GM04503 (cell line): ENCODE measurements around the gene P2RY11.

ENCODE experiments used
- DNase-seq: peaks from one replicate; pipeline ENCODE4 v3.0.0-alpha.2; 2012; ENCODE audit warnings: low read depth

The P2RY11 gene

DNA sequence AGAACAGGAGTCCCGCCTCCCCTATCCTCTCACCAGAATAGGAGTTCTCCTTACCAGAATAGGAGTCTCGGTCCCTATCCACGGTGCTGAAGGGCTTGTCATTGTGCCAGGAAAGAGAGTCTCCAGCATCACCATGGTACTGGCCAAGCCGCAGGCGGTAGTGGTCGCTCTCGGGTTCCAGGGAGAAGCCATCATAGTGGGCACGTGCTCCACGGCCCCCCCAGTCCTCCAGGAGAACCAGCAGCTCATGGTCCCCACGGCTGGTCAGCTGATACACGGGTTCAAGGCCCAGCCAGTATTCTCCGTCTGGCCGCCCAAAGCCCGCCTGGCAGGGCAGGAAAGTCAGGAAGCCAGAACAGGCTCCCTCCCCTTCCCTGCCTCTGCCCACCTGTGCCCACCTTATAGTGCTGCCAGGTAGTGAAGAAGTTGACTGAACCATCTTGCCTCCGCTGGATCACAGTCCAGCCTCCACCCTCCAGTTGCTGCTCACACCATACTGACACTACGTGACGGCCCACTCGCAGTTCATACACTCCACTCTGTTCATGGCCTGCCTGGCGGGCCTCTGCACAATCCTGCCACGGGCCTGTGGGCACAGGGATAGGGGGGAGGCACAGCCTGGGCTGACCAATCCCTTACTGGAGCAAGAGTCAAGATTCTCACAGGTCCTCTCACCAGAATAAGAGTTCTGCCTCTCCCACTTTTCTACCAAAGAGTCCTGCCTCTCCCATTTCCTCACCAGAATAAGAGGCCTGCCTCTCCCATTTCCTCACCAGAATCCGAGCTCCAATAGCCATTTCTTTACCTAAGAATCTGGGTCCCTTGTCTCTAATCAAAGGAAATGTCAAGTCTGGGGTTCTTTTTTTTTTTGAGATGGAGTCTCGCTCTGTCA is 18.0 kb upstream of the P2RY11 start:
- no peak for DNase-seq

DNA sequence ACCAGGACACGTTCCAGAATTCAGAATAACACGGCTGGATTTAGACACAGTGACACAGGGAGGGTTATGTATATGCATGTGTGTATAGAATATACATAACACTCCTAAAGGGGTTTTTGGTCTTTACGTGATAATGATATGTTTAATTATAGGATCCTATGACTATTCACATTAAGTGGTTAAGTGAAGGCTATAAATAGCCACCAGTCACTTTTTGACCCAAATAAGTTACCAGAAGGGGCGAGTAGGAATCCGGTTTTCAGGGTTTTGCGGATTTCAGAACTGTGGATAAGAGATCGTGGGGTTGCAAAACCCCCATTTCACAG is 15.9 kb upstream of the P2RY11 start:
- DNase-seq, result no peak

DNA sequence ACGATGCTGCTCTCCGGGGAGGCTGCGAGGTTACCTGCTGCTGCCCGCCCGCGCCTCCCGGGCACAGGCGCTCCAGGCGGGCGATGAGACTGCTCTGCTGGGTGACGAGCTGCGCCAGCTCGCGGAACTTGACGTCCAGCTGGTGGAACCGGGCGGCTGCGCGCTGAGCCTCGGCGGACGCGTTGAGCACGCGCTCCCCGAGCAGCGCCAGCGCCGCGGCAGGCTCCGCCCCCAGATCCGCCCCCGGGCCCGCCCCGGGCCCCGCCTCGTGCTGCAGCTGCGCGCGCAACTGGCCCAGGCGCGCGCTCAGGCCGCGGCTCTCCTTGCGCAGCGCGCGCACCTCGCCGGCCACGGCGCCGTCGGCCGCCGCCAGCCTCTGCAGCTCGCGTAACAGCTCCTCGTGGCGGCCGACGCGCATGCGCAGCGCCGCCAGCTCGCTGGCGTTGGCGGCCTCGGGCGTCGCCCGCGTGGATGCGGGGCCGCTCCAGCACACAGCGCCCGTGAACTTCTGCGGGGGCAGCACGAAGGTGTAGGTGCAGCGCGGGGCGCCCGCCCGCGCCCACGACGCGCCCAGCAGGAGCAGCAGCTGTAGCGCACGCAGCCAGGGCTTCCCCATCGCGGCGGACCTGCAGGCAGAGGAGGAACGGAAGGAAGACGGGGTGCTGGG is 15.4 kb upstream of the P2RY11 start:
- no peak for DNase-seq

DNA sequence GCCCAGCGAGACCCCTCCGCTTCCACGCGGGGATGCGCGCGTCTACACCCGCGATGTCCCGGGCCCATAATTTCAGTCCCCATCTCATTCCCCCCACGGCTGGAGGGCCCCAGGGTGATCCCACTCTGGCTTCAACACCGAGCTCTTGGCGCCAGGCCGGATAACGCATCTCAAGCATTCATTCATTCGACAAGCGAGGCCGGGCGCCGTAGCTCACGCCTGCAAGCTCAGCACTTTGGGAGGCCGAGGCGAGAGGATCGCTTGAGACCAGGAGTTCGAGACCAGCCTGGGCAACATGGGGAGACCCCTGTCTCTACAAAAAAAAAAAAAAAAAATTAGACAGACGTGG is 14.9 kb upstream of the P2RY11 start:
- no peak for DNase-seq

DNA sequence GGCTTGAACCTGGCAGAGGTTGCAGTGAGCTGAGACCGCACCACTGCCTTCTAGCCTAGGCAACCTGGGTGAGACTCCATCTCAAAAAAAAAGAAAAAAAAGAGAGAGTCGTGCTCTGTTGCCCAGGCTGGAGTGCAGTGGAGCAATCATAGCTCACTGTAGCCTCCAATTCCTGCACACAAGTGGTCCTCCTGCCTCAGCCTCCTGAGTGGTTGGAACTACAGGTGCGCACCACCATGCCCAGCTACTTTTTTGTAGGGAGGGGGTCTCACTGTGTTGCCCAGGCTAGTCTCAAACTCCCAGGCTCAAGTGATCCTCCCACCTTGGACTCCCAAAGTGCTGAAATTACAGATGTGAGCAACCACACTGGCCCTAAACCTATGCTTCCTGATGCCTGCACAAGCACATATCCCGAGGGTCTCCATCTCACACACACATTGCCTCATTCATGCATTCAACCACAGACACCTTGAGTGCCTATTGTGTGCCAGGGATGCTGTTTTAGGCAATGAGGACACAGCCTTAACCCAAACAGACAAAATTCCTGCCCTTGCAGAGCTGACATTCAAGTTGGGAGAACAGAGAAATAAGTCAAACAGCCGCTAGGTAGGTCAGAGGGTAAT is 11.2 kb upstream of the P2RY11 start:
- DNase-seq, result no peak

DNA sequence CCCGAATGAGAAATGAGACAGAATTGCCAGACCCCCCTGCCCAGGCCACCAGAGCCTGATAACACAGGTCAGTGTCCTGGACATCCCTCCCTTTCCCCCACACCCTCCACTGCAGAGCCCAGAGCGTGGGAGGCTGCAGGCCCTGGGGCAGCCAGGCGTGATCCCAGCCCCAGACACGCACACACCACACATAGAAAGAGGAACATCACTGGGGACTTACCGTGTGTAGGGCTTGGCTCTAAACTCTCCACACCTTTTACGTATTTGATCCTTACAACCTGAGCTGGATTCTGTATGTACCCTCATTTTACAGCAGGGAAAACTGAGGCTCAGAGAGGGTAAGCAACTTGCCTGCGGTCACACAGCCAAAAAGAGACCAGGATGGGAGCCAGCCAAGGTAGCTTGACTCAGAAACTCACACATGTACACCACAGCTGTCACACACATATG is 8.7 kb upstream of the P2RY11 start:
- no peak for DNase-seq

DNA sequence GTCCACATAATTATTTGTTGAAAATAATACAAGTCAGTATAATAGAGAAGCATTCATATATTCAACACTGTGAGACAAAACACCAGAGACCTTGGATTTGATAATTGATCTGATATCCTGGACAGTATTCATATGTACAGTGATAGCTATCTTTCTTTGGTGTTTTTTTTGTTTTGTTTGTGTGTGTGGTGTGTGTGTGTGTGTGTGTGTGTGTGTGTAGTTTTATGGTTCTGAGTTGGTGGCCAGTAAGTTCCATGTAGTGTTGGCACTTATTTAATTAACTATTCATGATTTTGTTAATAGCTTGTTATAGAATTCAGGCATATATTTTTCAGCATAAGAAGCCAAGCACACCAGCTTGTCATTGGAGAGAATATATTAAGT is 7.4 kb upstream of the P2RY11 start:
- no peak for DNase-seq

DNA sequence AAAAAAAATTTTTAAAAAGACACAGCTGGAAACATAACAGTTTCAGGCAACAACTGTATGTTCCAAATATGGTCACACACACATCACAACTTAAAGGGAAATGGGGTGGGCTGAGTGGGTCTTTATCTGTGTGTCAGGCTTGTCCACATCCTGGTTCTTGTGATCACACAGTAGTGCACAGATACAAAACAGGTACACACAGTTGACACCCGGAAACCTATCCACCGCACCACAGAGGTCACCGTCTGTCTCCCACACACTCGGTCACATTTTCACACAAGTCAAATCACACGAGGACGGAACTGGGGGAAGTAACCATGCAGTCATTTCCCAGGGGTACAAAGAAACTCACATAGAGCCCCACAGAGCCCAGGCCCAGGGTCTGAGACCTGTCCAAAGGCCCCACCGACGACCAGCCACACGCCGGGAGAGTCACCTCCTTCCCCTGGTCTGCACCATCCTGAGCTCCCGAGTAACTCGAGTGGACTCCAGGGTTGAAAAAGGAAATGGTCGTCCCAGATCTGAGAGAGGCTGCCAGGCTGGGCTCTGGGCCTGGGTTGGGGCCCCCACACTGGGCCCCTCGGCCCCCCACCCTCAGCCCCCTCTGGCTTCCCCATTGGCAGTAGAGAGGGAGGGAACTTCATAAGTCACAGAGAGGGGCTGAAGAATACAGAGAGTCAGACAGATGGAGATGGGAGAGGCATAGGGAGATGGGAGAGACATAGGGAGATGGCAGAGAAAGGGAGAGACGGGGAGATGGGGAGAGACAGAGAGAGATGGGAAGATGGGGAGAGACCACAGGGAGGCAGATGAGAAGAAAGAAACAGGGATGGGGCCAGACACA is 6.6 kb upstream of the P2RY11 start:
- no peak for DNase-seq

DNA sequence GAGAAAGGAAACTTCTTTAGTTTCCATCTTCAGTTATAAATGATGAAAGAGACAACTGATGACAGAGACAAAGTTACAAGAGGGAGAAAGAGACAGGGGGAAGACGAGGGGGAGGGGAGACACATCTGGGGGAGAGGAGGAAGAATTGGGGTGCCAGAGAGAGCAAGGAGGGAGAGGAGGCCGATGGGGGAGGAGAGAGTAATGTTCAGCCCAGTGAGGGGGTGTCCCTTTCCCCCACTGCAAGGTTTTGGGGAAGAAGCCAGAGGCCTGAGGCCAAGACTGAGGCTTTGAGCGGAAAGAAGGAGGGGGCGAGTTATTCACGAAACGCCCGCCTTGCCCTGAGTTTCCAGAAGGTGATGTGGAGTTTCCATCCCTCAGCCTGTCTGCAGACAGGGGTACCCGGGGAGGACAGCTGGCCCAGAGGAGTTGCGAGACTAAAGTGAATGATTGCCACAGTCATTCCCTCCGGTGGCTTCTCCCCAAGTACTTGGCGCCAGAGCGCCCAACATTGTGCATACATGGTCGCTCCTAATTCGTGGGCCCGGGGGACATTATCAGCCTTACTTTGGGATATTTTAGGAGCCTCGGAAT is 5.9 kb upstream of the P2RY11 start:
- DNase-seq, result no peak

DNA sequence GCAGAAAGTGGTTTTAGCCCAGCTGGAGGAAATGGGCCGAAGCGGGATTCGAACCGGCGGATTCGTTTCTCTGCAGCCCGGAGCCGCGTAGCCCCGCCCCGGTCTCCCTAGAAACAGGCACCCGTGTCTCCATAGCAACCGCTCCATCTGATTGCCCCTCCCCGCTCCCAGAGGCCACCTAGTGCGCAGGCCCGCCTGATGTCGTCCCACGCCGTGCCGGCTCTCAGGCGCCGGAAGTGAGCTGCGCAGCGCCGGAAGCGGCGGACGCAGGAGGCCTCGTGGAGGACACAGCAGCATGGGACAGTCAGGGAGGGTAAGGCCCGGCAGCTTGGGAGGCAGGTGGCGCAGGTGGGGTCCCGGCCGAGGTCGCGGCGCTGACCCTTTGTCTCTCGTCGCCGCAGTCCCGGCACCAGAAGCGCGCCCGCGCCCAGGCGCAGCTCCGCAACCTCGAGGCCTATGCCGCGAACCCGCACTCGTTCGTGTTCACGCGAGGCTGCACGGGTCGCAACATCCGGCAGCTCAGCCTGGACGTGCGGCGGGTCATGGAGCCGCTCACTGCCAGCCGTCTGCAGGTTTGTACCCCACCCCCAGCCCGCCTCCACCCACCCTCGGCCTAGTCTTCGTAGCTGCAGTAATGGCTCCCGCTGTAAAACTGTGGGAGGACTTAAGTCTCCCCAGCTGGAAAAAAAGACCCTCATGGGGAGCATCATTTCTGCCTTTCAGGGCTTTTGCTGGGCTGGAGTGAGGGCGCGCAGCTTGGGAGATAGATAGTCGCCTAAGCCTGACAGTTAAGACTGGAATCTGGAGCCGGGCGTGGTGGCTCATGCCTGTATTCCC is 5.2 kb upstream of the P2RY11 start, which contains the start of gene PPAN:
Gene PPAN, plus strand, starts transcription at position 263 of the 837 bp plus-strand sequence. Its CDS starts 33 bp downstream, at position 296.
- peak; percentile 78 for DNase-seq

DNA sequence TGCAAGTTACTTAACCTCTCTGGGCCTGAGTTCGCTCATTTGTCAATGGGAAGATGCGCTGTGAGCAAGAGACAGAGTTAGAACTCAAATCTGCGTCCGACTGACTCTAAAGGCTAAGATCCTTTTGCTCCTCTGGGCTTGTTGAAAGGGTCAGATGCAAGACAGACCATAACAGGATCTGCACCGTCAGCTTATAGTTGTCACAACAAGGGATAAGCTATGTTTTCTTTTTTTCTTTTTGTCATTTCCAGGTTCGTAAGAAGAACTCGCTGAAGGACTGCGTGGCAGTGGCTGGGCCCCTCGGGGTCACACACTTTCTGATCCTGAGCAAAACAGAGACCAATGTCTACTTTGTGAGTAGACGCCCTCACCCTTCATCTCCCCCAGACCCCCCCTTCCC is 4.2 kb upstream of the P2RY11 start:
- DNase-seq, result no peak

DNA sequence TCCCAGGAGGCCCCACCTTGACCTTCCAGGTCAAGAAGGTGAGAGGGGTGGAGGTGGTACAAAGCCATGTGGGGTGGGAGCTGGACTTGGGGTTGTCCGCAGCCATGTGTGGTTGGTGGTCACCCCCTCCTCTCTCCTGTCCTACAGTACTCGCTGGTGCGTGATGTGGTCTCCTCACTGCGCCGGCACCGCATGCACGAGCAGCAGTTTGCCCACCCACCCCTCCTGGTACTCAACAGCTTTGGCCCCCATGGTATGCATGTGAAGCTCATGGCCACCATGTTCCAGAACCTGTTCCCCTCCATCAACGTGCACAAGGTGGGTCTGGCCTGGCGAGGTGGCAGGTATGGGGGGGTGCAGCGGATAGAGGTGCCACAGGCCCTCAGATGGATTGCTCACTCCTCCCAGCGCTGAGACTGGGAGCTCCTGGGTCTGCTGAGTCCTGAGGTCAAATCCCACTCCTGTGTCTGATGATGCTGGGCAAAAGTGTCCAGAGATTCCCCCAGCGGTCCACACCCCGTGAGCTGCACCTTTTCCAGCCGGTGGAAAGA is 3.6 kb upstream of the P2RY11 start:
- DNase-seq, result no peak

DNA sequence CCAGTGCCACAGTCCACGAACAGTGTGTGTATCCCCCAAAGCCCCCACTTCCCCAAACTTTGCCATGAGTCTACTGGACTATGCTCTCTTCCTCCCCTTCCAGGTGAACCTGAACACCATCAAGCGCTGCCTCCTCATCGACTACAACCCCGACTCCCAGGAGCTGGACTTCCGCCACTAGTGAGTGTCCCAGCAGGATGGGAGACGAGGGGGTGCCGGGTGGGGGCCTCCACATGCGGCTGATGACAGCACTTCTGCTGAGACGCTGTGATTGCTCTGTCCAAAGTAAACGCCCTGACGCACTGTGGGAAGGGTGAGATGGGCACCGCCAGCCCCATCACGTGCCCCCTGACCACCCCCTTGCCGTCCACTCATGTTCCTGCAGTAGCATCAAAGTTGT is 2.0 kb upstream of the P2RY11 start:
- DNase-seq, result no peak

DNA sequence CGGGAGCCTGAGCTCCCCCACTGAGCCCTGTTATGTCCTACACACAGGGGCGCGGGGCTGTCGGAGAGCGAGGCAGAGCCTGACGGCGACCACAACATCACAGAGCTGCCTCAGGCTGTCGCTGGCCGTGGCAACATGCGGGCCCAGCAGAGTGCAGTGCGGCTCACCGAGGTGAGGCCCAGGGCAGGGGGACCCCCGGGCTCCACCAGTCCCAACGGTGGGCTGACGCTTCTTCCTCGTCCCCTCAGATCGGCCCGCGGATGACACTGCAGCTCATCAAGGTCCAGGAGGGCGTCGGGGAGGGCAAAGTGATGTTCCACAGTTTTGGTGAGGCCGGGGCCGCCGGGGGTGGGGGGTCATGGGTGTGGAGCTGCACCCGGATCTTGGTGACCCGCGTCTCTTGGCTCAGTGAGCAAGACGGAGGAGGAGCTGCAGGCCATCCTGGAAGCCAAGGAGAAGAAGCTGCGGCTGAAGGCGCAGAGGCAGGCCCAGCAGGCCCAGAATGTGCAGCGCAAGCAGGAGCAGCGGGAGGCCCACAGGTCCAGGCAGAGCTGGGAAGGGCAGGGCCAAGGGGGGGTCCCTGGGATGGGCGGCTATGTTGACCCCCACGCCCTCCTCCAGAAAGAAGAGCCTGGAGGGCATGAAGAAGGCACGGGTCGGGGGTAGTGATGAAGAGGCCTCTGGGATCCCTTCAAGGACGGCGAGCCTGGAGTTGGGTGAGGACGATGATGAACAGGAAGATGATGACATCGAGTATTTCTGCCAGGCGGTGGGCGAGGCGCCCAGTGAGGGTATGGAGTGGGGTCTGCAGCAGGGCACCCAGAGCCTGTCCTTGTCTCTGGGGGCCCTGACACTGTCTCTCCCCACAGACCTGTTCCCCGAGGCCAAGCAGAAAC is 1.2 kb upstream of the P2RY11 start:
- no peak for DNase-seq

DNA sequence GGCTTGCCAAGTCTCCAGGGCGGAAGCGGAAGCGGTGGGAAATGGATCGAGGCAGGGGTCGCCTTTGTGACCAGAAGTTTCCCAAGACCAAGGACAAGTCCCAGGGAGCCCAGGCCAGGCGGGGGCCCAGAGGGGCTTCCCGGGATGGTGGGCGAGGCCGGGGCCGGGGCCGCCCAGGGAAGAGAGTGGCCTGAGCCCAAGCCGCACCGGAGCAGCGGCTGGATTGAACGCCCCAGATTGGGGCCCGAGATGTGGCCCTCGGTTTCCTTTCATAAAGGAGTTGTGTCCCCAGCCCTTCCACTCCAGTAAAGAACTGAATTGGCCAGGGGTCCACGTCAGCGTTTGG is 548 bp upstream of the P2RY11 start:
- DNase-seq, result no peak

DNA sequence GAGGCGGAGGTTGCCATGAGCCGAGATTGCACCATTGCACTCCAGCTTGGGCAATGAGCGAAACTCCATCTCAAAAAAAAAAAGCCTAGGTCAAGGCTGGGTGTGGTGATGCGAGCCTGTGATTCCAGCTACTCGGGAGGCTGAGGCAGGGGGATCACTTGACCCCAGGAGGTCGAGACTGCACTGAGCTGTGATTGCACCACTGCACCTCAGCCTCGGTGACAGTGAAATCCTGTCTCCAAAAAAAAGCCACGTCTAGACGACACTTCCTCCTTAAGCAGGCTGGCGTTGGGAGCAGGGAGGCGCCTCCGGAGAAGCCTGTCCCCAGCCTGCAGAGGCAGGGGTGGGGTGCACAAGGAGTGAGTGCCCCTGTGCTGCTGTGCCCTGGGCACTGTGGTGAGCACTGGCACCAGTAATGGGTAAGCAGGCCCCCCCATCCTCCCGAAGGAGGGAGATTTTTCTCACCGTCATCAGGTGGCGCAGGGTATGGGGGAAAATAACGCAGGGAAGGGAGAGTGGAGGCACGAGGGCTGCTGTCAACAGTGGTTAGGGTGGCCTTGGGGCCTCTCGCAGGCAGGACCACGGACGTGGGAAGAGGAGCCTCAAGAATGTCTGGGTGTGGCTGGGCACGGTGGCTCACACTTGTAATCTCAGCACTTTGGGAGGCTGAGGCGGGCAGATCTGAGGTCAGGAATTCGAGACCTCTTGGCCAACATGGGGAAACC is 706 bp downstream of the P2RY11 start:
- DNase-seq, result no peak

DNA sequence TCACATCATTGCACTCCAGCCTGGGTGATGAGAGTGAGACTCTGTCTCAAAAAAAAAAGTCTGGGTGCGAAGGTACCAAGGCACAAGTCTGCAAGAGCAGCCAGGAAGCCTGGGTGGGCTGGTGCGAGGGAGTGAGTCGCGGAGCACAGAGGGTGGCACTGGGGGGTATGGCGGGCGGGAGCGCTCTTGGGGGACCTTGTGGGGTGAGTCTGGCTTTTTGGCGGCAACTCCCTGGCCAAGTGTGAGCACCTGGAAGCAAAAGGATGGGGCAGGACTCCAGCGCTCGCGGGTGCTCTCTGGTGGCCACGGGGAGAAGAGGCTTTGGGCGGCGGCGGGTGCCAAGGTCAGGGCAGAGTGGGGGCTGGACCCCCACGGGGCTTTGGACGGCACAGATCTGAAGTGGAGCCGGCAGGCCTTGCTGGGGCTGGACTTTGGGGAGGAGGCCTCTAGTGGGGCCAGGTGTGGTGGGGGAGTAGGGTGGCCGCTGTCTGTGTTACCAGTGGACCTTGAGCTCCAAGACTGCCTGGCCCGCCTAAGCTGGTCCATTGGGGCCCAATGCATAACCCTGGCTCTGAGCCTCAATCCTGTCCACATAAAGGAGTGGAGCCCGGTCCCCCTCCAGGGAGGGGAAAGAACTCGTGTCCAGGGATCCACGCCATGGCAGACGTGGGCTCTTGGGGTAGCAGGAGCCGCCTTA is 1.6 kb downstream of the P2RY11 start:
- DNase-seq, result no peak

DNA sequence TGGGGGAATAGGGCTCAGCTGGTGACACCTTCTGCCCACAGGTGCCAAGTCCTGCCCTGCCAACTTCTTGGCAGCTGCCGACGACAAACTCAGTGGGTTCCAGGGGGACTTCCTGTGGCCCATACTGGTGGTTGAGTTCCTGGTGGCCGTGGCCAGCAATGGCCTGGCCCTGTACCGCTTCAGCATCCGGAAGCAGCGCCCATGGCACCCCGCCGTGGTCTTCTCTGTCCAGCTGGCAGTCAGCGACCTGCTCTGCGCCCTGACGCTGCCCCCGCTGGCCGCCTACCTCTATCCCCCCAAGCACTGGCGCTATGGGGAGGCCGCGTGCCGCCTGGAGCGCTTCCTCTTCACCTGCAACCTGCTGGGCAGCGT is 2.1 kb downstream of the P2RY11 start:
- no peak for DNase-seq
